ENCODE results near the gene CCL5.

GRCh38 chr17:35841101-35841500, 39.1 kb downstream of the CCL5 start:
- TF ChIP-seq CTCF (IDR thresholded peaks at IDR 0.05) (no peak), EZH2 (IDR thresholded peaks at IDR 0.05; ENCODE audit: borderline replicate concordance, insufficient read depth, low read depth, low read length, poor library complexity, severe bottlenecking) (no peak)

All from B cell (primary cell).